Keratinocyte (primary cell): ENCODE results near the gene RPL35A. TPM values are rescaled to one million over a fixed set of nuclear protein-coding genes. Genes with fewer than 3 reads are reported as not detected.
A peak's percentile ranks its signal among the peaks of the same experiment; 100 is the strongest.
"Not testable (repeated sequence)": the region's sequence is repeated elsewhere in the genome, so short reads cannot be mapped to it uniquely, and the experiment has no call there.

Source experiments
- DNase-seq: peaks from one replicate; pipeline ENCODE4 v3.0.0-alpha.2; 2011; ENCODE audit warnings: low read depth, missing footprints, low spot score
- FAIRE-seq: peaks from 2 replicates; lab custom pipeline; 2011; peaks lifted over from hg19 to GRCh38; lab: Jason Lieb, UNC
- H2AFZ ChIP-seq: 2 replicates; pipeline ENCODE4 v1.6.0; 2012; ENCODE audit warnings: low read length, control low read depth, inconsistent platforms; ENCODE audit not compliant: control insufficient read depth
- H3K27ac ChIP-seq: 2 replicates; pipeline ENCODE4 v1.5.1; 2011; ENCODE audit warnings: low read length; ENCODE audit not compliant: control insufficient read depth, insufficient read depth
- H3K27me3 ChIP-seq: 3 replicates; pipeline ENCODE4 v1.6.0; 2011; ENCODE audit warnings: low read length; ENCODE audit not compliant: control insufficient read depth, insufficient read depth; ENCODE audit errors: extremely low read depth
- H3K36me3 ChIP-seq, 2 experiments: 2 replicates in 1 of 2; 3 replicates in 1 of 2; pipeline ENCODE4 v1.5.1; 2011; ENCODE audit warnings: low read length in 2 of 2, mild to moderate bottlenecking in 1 of 2; ENCODE audit not compliant: control insufficient read depth in 2 of 2, insufficient read depth in 2 of 2; ENCODE audit errors: extremely low read depth in 1 of 2
- H3K4me1 ChIP-seq: 3 replicates; pipeline ENCODE4 v1.5.1; 2011; ENCODE audit warnings: low read length; ENCODE audit not compliant: control insufficient read depth, insufficient read depth; ENCODE audit errors: extremely low read depth
- H3K4me2 ChIP-seq: 3 replicates; pipeline ENCODE4 v1.6.0; 2011; ENCODE audit warnings: low read depth, low read length; ENCODE audit not compliant: control insufficient read depth, insufficient read depth; ENCODE audit errors: extremely low read depth
- H3K4me3 ChIP-seq, 3 experiments: fragments of 200-600 bp in 1 of 3; sonication (generic) in 1 of 3; 2 replicates in 2 of 3; 3 replicates in 1 of 3; pipeline ENCODE4 v1.5.1; 2011 to 2016; ENCODE audit warnings: low read length in 3 of 3, mild to moderate bottlenecking in 3 of 3, control low read depth in 2 of 3, inconsistent platforms in 1 of 3, low read depth in 1 of 3, mixed read lengths in 1 of 3, mixed run types in 1 of 3, moderate library complexity in 1 of 3; ENCODE audit not compliant: control insufficient read depth in 2 of 3, insufficient read depth in 2 of 3; ENCODE audit errors: extremely low read depth in 1 of 3
- H3K79me2 ChIP-seq: 2 replicates; pipeline ENCODE4 v1.6.0; 2012; ENCODE audit warnings: low read length; ENCODE audit not compliant: control insufficient read depth, insufficient read depth
- H3K9ac ChIP-seq: 3 replicates; pipeline ENCODE4 v1.6.0; 2011; ENCODE audit warnings: low read length; ENCODE audit not compliant: control insufficient read depth, insufficient read depth; ENCODE audit errors: extremely low read depth
- H3K9me1 ChIP-seq: 3 replicates; pipeline ENCODE4 v1.6.0; 2011; ENCODE audit warnings: low read length; ENCODE audit not compliant: control insufficient read depth, insufficient read depth; ENCODE audit errors: extremely low read depth
- H3K9me3 ChIP-seq: 2 replicates; pipeline ENCODE4 v1.5.1; 2012; ENCODE audit warnings: low read depth, low read length; ENCODE audit not compliant: control insufficient read depth
- H4K20me1 ChIP-seq: 3 replicates; pipeline ENCODE4 v1.6.0; 2011; ENCODE audit warnings: low read length; ENCODE audit not compliant: control insufficient read depth, insufficient read depth; ENCODE audit errors: extremely low read depth
- EZH2 ChIP-seq: IDR thresholded peaks from one replicate; pipeline ENCODE4 v1.6.1; 2012; ENCODE audit warnings: inconsistent platforms, mild to moderate bottlenecking, low read length, moderate library complexity
- dilution Hi-C: fragments of 300-500 bp; cut with MboI; formaldehyde crosslinking; loops from one replicate; pipeline ENCODE4 v1.7.0; 2020; ENCODE audit warnings: low sequenced_read_pairs; ENCODE audit not compliant: extremely low pct_ligation_motif_present
- polyA plus RNA-seq, 5 experiments: library from polyadenylated mRNA; depleted of rRNA in 3 of 5; stranded (reverse) in 3 of 5; stranded (forward) in 1 of 5; unstranded in 1 of 5; fragments of >200 nt; gene quantifications; 1 replicate in 1 of 5; 2 replicates in 3 of 5; 3 replicates in 1 of 5; pipeline versions ENCODE4 v1.2.1 to v1.2.3, GENCODE V29; 2011 to 2012; ENCODE audit warnings: missing spikeins in 2 of 5, low read depth in 1 of 5, low replicate concordance in 1 of 5
- TF ChIP-seq, protein P1 (sequence below), 3 experiments: IDR thresholded peaks in 1 of 3; conservative IDR thresholded peaks in 1 of 3; optimal IDR thresholded peaks in 1 of 3; 2 replicates in 2 of 3; 3 replicates in 1 of 3; pipeline versions ENCODE3 to v1.5.1; 2011; ENCODE audit warnings: low read length in 3 of 3, mild to moderate bottlenecking in 3 of 3, moderate library complexity in 2 of 3, control low read depth in 1 of 3, inconsistent platforms in 1 of 3; ENCODE audit not compliant: insufficient read depth in 2 of 3; ENCODE audit errors: extremely low read depth in 1 of 3

The RPL35A gene
- polyA plus RNA-seq, 1 donor (not counting 4 experiments of a cell fraction or from before 2014, with no cell fraction given) = 1,184 TPM

- FAIRE-seq = no peak
- no peak for DNase-seq
These were observed 23.6 kb upstream of the RPL35A start for GRCh38 chr3:197926418-197926817.

DNA sequence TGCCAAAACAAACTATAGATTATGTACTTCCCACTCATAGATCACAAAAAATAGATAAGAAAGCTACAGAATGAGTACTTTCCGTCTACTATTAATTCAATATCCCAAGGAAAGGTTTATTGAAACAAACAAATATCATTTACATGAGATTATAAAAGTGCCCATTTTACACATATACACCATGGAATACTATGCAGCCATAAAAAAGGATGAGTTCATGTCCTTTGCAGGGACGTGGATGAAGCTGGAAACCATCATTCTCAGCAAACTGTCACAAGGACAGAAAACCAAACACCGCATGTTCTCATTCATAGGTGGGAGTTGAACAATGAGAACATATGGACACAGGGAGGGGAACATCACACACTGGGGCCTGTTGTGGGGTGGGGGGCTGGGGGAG lies 22.4 kb upstream of the RPL35A start:
- H3K27ac ChIP-seq, DNase-seq, H4K20me1 ChIP-seq, H3K4me1 ChIP-seq, H3K9me1 ChIP-seq, H3K27me3 ChIP-seq, H3K9ac ChIP-seq, H3K79me2 ChIP-seq, dilution Hi-C loops, H3K4me3 ChIP-seq, FAIRE-seq, H3K9me3 ChIP-seq, H3K36me3 ChIP-seq, H2AFZ ChIP-seq, H3K4me2 ChIP-seq: not testable (repeated sequence)

More at GRCh38 chr3:197926418-197926817, 23.6 kb upstream of the RPL35A start:
- Histone ChIP-seq H3K27ac (no peak overlapping the region), H3K9me3 (no peaks in the 10 kb centered on the region), H3K36me3 (peaks cover 0 to 2% of the 10 kb centered on the region in 2 experiments), H3K9ac (no peak overlapping the region), H4K20me1 (no peaks in the 10 kb centered on the region), H2AFZ (no peak overlapping the region), H3K4me2 (no peak overlapping the region), H3K4me3 (no peak overlapping the region), H3K4me1 (no peaks in the 10 kb centered on the region), H3K27me3 (no peaks in the 10 kb centered on the region), H3K79me2 (no peaks in the 10 kb centered on the region), H3K9me1 (no peaks in the 10 kb centered on the region)
- no peak for TF ChIP-seq EZH2
- TF ChIP-seq, protein P1, sequence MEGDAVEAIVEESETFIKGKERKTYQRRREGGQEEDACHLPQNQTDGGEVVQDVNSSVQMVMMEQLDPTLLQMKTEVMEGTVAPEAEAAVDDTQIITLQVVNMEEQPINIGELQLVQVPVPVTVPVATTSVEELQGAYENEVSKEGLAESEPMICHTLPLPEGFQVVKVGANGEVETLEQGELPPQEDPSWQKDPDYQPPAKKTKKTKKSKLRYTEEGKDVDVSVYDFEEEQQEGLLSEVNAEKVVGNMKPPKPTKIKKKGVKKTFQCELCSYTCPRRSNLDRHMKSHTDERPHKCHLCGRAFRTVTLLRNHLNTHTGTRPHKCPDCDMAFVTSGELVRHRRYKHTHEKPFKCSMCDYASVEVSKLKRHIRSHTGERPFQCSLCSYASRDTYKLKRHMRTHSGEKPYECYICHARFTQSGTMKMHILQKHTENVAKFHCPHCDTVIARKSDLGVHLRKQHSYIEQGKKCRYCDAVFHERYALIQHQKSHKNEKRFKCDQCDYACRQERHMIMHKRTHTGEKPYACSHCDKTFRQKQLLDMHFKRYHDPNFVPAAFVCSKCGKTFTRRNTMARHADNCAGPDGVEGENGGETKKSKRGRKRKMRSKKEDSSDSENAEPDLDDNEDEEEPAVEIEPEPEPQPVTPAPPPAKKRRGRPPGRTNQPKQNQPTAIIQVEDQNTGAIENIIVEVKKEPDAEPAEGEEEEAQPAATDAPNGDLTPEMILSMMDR (optimal IDR thresholded peaks at IDR 0.05 in 1 of 3, IDR thresholded peaks at IDR 0.05 in 1 of 3, conservative IDR thresholded peaks at IDR 0.05 in 1 of 3; ENCODE audit: extremely low read depth in 1 of 3, insufficient read depth in 2 of 3, low read length in 3 of 3) = peak in 2 of 3 experiments; percentile 20 to 28
- dilution Hi-C loops = no loop called here

DNA sequence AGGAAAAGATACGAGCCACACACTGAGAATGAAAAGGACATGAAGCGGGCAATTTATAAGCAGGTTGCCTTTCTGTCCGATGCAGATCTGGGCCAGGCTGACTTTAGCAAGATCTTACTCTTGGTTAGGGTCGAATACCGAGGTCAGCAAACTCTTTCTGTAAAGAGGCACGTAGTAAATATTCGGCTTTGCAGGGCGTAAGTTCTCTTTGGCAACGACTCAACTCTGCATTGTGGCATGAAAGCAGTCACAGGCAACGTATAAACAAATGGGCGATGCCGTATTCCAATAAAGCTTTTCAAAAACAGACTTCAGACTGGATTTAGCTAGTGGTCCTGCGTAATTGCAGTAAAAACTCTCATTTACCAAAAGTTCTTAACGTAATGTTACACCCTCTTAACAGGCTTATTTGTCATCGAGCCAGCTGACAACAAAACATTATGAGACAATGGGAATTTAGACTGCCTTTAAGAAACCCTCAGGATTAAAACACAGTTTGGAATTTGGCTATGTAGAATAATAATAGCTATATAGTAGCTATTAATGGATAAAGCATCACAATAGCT lies 13.1 kb upstream of the RPL35A start:
- no peaks in the 10 kb centered on the region for H3K27me3 ChIP-seq
- H3K36me3 ChIP-seq = no peaks in the 10 kb centered on the region
- dilution Hi-C loops = no loop called here
- H3K4me3 ChIP-seq = no peak overlapping the region
- no peak overlapping the region for H3K4me2 ChIP-seq
- H3K9ac ChIP-seq = no peak overlapping the region
- no peaks in the 10 kb centered on the region for H4K20me1 ChIP-seq
- H3K27ac ChIP-seq = no peak overlapping the region
- TF ChIP-seq EZH2 = no peak
- H3K79me2 ChIP-seq = no peaks in the 10 kb centered on the region
- H3K4me1 ChIP-seq = no peaks in the 10 kb centered on the region
- DNase-seq = no peak
- H3K9me3 ChIP-seq = no peaks in the 10 kb centered on the region
- FAIRE-seq = no peak
- no peak overlapping the region for H2AFZ ChIP-seq
- no peaks in the 10 kb centered on the region for H3K9me1 ChIP-seq
